Smooth muscle cell of the brain vasculature (primary cell): ENCODE data around the gene NRP1.

Experiments used
- DNase-seq: peaks from one replicate; pipeline ENCODE4 v3.0.0-alpha.2; 2012; ENCODE audit warnings: low read depth, low spot score

The NRP1 gene

DNA sequence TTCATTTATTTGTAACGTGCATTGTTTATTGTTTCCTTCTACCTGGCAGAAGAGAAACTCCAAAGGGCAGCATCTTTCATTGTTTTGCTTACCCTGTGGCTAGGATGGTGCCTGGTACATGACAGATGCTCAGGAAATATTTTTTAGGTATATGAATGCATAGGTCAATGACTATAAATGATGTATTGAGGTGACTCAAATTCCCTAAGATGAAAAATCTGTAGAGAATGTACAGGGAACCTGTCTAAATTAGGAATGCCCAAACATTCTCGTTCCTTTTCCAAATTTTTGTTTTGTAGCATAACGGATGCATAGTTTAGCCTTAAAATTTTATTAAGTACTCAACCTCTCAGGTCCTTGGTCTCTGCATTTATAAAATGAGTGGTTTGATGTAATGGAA lies 71.6 kb downstream of the NRP1 start:
- DNase-seq = no peak

- DNase-seq = no peak
Observed at GRCh38 chr10:33260403-33261149, 73.9 kb downstream of the NRP1 start.

DNA sequence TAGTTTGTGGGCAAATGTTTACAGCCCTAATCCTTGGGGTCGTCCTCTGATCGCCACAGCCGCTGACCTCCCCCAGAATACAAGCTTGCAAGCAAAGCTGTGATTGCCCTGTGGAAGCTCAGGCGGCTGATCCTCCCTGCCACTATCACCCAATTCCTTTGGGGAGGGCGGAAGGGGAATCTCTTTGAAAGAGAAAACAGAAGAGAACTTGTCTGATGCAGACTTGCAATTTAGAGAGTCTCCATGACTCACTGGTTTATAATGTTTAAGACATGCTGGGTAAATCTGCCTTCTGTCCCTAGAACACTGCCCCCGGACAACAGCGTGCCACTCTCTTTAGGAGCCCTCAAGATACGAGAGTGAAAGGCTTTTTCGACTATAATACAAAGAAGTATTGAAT lies 75.5 kb downstream of the NRP1 start:
- no peak for DNase-seq

GRCh38 chr10:33257439-33258080 lies 76.9 kb downstream of the NRP1 start:
- DNase-seq = no peak

GRCh38 chr10:33256458-33256857 lies 78.0 kb downstream of the NRP1 start:
- DNase-seq = no peak

DNA sequence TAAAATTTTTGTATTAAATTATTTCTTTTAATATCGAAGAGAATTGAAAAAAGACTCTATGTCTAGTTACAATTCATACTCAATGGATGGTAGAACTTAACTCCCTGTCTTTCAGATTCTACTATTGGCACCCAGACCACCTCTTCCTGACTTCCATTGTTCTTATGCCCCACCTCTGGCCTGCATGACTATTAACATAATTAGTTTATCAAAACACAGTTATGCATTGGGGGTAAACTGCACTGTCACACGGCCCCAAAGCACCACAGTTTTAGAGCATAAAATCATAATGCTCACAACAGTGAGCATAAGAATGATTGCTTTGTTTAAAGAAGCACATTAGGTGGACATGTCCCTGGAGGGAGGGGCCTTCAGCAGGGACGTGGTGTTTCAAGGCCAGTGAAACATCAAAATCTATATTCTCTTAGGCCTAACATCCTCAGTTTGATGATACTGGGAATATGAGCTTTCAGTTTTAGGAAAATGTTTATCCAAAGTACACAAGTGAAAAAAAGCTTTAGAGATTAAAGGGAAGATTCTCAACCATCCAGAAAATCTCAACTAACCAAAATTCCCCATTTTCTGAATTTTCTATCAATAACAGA lies 79.8 kb downstream of the NRP1 start:
- no peak for DNase-seq

DNA sequence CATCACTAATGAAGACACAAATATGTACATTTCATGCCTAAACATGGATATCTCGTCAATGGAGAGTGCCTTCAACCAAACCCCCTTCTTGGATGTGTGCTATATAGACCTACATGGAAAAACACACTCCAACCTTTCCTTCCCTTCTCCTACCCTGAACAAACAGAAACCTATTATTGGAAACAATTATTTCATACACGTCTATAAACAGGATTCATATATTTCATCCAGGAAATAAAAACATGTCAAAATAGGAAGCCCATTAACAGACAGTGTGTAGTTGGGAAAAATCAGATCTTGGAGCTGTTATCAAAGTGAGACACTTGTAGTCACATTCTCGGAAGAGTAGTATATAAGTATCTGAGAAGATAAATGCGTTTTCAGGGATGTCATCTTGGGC lies 81.1 kb downstream of the NRP1 start:
- no peak for DNase-seq

DNA sequence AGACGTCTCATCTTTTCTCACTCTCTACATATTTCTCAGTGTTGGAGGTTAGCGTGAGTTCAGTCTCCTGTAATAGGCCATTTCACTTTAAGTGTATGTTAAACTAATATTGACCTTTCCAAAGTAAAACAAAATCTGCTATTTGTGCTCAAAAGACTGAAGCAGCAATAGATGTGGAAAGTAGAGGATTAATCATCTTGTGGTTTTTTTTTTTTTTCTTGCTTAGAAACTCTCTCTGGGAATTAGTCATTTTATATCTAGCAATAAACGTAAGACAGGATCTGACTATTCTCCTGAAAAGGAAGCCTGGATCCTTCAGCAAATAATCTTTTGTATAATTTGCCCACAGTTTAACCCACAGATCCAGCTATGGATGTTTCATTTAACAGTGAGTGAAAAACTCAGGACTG lies 81.7 kb downstream of the NRP1 start:
- DNase-seq = no peak

- DNase-seq = no peak
Observed at GRCh38 chr10:33252324-33252723, 82.1 kb downstream of the NRP1 start.

DNA sequence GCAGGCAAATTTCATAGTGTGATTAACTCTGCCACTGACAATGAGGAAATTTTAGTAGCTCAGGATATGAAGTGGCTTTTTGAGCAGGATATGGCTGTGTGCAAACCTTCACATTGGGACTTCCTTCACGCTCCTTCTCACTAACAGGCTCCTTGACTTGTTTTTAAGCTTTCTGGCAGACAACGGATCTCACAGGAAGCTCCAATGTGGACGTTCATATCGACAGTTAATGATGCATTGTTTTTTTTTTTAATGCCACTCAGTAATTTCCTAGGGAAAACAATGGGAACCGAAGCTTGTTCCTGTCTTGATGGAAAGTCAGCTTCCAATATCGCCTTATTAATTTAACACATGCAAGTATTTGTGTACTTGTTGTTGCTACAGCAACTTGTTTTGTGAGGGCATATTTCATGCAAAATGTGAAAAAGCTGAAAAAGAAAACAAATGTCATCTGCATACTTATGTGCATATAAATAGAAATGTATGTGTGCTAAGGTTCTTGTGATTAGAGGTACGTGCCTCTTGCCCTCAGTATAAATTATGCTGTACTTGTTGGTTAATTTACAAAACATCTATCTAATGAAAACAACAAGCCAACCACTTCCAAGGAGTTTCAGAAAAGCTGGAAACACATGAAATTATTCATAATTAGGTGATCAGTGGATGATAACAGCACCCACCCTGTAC lies 84.7 kb downstream of the NRP1 start:
- no peak for DNase-seq

- DNase-seq = no peak
Observed at GRCh38 chr10:33249137-33249536, 85.3 kb downstream of the NRP1 start.

- DNase-seq = no peak
Observed at GRCh38 chr10:33248638-33249037, 85.8 kb downstream of the NRP1 start.

DNA sequence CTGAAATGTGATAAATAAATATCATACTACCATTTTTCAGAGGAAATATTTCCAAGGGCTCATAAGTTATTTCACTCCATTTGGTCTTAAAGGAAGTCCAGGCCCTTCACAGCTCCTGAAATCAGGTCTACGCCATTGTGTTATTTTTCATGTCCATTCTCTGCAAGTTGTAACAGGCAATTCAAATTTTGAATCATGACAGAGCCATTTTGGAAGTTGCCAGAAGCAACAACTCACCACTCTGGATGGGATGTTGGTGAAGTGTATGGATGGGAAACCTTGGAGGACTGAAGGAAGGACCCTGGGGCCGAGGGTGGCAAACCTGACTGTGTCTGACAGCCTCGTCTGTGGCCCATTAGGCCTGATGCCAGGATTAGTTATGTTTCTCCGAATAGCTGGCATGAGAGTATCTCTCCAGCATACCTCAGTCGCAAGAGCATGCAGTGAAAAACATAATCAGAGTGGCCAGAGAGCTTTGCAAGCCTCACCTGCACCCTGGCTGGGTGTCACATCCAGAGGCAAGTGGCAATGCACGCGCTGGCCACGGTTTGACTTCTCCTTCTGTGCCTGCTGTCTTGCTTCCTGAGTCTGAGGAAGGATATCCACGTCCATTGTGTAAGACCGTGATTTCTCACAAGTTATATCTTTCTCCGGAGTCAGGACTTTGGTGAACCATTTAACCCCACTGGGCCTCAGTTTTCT lies 87.1 kb downstream of the NRP1 start:
- DNase-seq = no peak

DNA sequence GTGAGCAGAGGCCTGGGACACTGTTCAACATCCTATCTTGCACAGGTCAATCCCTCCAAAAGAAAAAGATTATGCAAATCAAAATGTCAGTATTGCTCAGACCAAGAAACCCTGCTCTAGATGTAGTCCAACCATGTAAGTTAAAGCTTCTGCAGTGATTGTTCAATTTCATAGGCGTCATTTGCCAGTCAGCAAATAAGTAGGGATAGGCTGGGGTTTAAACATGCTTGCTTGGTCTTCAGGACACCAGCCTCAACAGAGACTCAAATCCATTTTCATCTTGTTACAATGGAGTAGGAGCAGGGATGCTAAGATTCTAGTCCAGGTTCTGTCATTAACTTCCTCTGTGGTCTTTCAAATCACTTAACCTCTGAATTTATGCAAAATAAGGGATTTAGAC lies 89.1 kb downstream of the NRP1 start:
- DNase-seq = no peak

- DNase-seq = no peak
Observed at GRCh38 chr10:33244354-33244967, 90.0 kb downstream of the NRP1 start.

GRCh38 chr10:33243703-33244102 lies 90.8 kb downstream of the NRP1 start:
- no peak for DNase-seq

GRCh38 chr10:33242931-33243330 lies 91.5 kb downstream of the NRP1 start:
- DNase-seq = no peak

GRCh38 chr10:33241351-33241750 lies 93.1 kb downstream of the NRP1 start:
- DNase-seq = no peak

GRCh38 chr10:33240931-33241330 lies 93.5 kb downstream of the NRP1 start:
- DNase-seq = no peak

DNA sequence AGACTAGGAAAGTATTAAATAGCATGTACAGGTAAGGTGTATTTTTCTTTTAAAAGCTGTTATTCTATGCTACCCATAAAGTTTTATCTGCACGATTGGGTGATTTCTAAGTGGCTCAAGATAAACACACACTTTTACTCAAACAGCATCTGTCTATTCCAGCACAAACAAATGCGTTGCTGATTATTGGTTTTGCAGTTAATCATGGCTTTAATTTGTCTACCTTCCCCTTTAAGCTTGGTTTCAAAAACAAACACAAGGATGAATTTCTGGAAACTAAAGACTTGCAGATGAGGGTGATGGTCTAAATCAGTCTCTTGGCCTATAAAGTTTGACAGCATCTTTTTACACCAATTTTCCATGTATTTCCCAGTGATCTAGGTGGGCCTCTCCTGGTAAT lies 94.2 kb downstream of the NRP1 start:
- DNase-seq = no peak

GRCh38 chr10:33239257-33239656 lies 95.2 kb downstream of the NRP1 start:
- no peak for DNase-seq
